Endothelial cell of umbilical vein (primary cell): Measurements from ENCODE around the gene VDAC2. TPM values are rescaled to one million over a fixed set of nuclear protein-coding genes. Genes with fewer than 3 reads are reported as not detected.
A peak's percentile ranks its signal among the peaks of the same experiment; 100 is the strongest.

Source experiments
- BruUV-seq: library from RNA; stranded (reverse); fragments of 400-500 nt; replicated peaks from 2 replicates; lab custom pipeline; 2021; lab: Mats Ljungman, UMichigan
- CTCF ChIA-PET: fragments of 300-600, 350-600 bp; sonication (Branson Sonifier 250); formaldehyde crosslinking; loops from one replicate; lab custom pipeline; 2021; ENCODE audit warnings: antibody characterized with exemption, inconsistent platforms; lab: Charles Lee
- POLR2A ChIA-PET: fragments of 300-600, 350-600 bp; sonication (Branson Sonifier 250); formaldehyde crosslinking; loops from one replicate; lab custom pipeline; 2021; ENCODE audit warnings: antibody characterized with exemption, inconsistent platforms; lab: Charles Lee
- DNase-seq: peaks from one replicate; pipeline ENCODE4 v3.0.0-alpha.2; 2011; ENCODE audit warnings: low read depth, low spot score
- FAIRE-seq: peaks from 2 replicates; lab custom pipeline; 2011; peaks lifted over from hg19 to GRCh38; lab: Jason Lieb, UNC
- H2AFZ ChIP-seq: 2 replicates; pipeline ENCODE4 v1.6.0; 2012; ENCODE audit warnings: low read depth, low read length, control low read depth, inconsistent platforms
- H3K27ac ChIP-seq: 2 replicates; pipeline ENCODE4 v1.5.1; 2011; ENCODE audit warnings: low read depth, mild to moderate bottlenecking, control low read depth, low read length, moderate library complexity; ENCODE audit not compliant: insufficient read depth
- H3K27me3 ChIP-seq, 2 experiments: 2 replicates each; pipeline versions ENCODE4 v1.6.0 to v1.6.1; 2011; ENCODE audit warnings: low read length in 2 of 2, mixed read lengths in 1 of 2; ENCODE audit not compliant: control insufficient read depth in 2 of 2, insufficient read depth in 2 of 2
- H3K36me3 ChIP-seq, 2 experiments: 2 replicates in 1 of 2; 3 replicates in 1 of 2; pipeline ENCODE4 v1.5.1; 2011; ENCODE audit warnings: low read length in 2 of 2, mild to moderate bottlenecking in 1 of 2, moderate library complexity in 1 of 2; ENCODE audit not compliant: control insufficient read depth in 2 of 2, insufficient read depth in 2 of 2; ENCODE audit errors: extremely low read depth in 1 of 2
- H3K4me1 ChIP-seq: 3 replicates; pipeline ENCODE4 v1.5.1; 2011; ENCODE audit warnings: mild to moderate bottlenecking, low read length; ENCODE audit not compliant: control insufficient read depth, insufficient read depth; ENCODE audit errors: extremely low read depth
- H3K4me2 ChIP-seq: 2 replicates; pipeline ENCODE4 v1.6.1; 2011; ENCODE audit warnings: low read length, control low read depth, mixed read lengths; ENCODE audit not compliant: insufficient read depth
- H3K4me3 ChIP-seq, 3 experiments: fragments of 200-600 bp in 1 of 3; sonication (generic), shearing (Covaris generic) in 1 of 3; replicated peaks in 1 of 3; 2 replicates each; pipeline ENCODE4 v1.5.1; 2011 to 2016; ENCODE audit warnings: control low read depth in 3 of 3, low read length in 3 of 3, mild to moderate bottlenecking in 2 of 3, inconsistent platforms in 1 of 3, low read depth in 1 of 3, moderate library complexity in 1 of 3; ENCODE audit not compliant: insufficient read depth in 1 of 3
- H3K79me2 ChIP-seq: 2 replicates; pipeline ENCODE4 v1.6.0; 2012; ENCODE audit warnings: low read length, inconsistent platforms; ENCODE audit not compliant: control insufficient read depth, insufficient read depth
- H3K9ac ChIP-seq: replicated peaks from 2 replicates; pipeline ENCODE3; 2011; ENCODE audit warnings: low read length, control low read depth; ENCODE audit not compliant: insufficient read depth; ENCODE audit errors: extremely low read depth
- H3K9me1 ChIP-seq: replicated peaks from 3 replicates; pipeline ENCODE4 v1.6.0; 2011; ENCODE audit warnings: mild to moderate bottlenecking, low read length; ENCODE audit not compliant: control insufficient read depth, insufficient read depth; ENCODE audit errors: extremely low read depth
- H3K9me3 ChIP-seq: replicated peaks from 2 replicates; pipeline ENCODE4 v1.5.1; 2012; ENCODE audit warnings: low read length, inconsistent platforms; ENCODE audit not compliant: control insufficient read depth, insufficient read depth
- H4K20me1 ChIP-seq: replicated peaks from 2 replicates; pipeline ENCODE3; 2011; ENCODE audit warnings: mild to moderate bottlenecking, low read length; ENCODE audit not compliant: control insufficient read depth, insufficient read depth; ENCODE audit errors: extremely low read depth
- FOS ChIP-seq: IDR thresholded peaks from 2 replicates; pipeline ENCODE4 v1.6.1; 2011; ENCODE audit warnings: mild to moderate bottlenecking, low read length, moderate library complexity, borderline replicate concordance; ENCODE audit not compliant: insufficient read depth
- GATA2 ChIP-seq: IDR thresholded peaks from 2 replicates; pipeline ENCODE4 v1.7.0; 2011; ENCODE audit warnings: low read depth, mild to moderate bottlenecking, moderate library complexity, mixed read lengths, low read length; ENCODE audit not compliant: insufficient read length, insufficient read depth
- JUN ChIP-seq: IDR thresholded peaks from 2 replicates; pipeline ENCODE4 v1.6.1; 2011; ENCODE audit warnings: borderline replicate concordance, low read depth; ENCODE audit not compliant: insufficient read length, insufficient read depth
- dilution Hi-C: fragments of 300-500 bp; cut with MboI; formaldehyde crosslinking; loops from one replicate; pipeline ENCODE4 v1.15.0; 2019; ENCODE audit warnings: low sequenced_read_pairs; ENCODE audit not compliant: extremely low pct_ligation_motif_present
- intact Hi-C: fragments of 100-400 bp; cut with micrococcal nuclease; formaldehyde crosslinking; loops from one replicate; pipeline ENCODE4 v1.10.0; 2022
- polyA plus RNA-seq, 4 experiments: library from polyadenylated mRNA; depleted of rRNA in 3 of 4; stranded (reverse) in 3 of 4; unstranded in 1 of 4; fragments of >200 nt; gene quantifications; 2 replicates each; pipeline versions ENCODE4 v1.2.1 to v1.2.3, GENCODE V29; 2011 to 2012; ENCODE audit warnings: missing spikeins in 1 of 4
- total RNA-seq: library from RNA; stranded (reverse); gene quantifications from 2 replicates; pipeline ENCODE4 v1.2.3, GENCODE V29; 2021
- TF ChIP-seq, protein P1 (sequence below), 2 donors: IDR thresholded peaks; 1 replicate in 1 of 2; 2 replicates in 1 of 2; pipeline ENCODE4 v1.5.1; 2011; ENCODE audit warnings: low read length in 2 of 2, mild to moderate bottlenecking in 2 of 2, moderate library complexity in 2 of 2, control low read depth in 1 of 2, inconsistent platforms in 1 of 2, low read depth in 1 of 2; ENCODE audit not compliant: insufficient read depth in 1 of 2; ENCODE audit errors: extremely low read depth in 1 of 2

VDAC2 gene
- total and polyA plus RNA-seq, 2 donors (not counting 3 experiments of a cell fraction or from before 2014, with no cell fraction given), result 89.3 to 222 TPM

- no peak overlapping the region for H3K4me3 ChIP-seq
- CTCF ChIA-PET, result interaction anchor here (0.6 to 4.6 kb wide), 22 partner anchors 8 to 1117 kb away, joined by 3 to 61 read pairs (median 4); partner anchors contain the start of genes SAMD8 and VDAC2
- peaks cover 10 to 13% of the 10 kb centered on the region in 2 experiments for H3K36me3 ChIP-seq
- intact Hi-C loops, result loop anchor here (1.0 to 5.0 kb wide), 8 partner anchors 20 to 1078 kb away; partner anchors contain the start of genes ADK, AP3M1, KAT6B and VDAC2
- H3K9me3 ChIP-seq, result no peaks in the 10 kb centered on the region
- H4K20me1 ChIP-seq, result no peaks in the 10 kb centered on the region
- TF ChIP-seq GATA2 (no peak), FOS (peak; percentile 39)
- no TSS peak for BruUV-seq
- FAIRE-seq (no peak), DNase-seq (peak; percentile 50)
- H3K4me2 ChIP-seq, result peak overlapping the region; percentile 58
- H3K9me1 ChIP-seq, result no peaks in the 10 kb centered on the region
- H3K79me2 ChIP-seq, result peaks cover 38% of the 10 kb centered on the region
- POLR2A ChIA-PET, result interaction anchor here (1.2 kb wide), 1 partner anchor 19 kb away, joined by 4 read pairs; no protein-coding TSS in a partner anchor
- H3K27me3 ChIP-seq, result no peaks in the 10 kb centered on the region
- dilution Hi-C loops, result no loop called here
- H3K27ac ChIP-seq, result peak overlapping the region; percentile 38
- H2AFZ ChIP-seq, result no peak overlapping the region
- H3K4me1 ChIP-seq, result peaks cover 46% of the 10 kb centered on the region
- no peak overlapping the region for H3K9ac ChIP-seq
Measured at GRCh38 chr10:75229971-75230370, 19.4 kb downstream of the VDAC2 start.

GRCh38 chr10:75230600-75231038, 20.0 kb downstream of the VDAC2 start:
- CTCF ChIA-PET, result interaction anchor here (0.6 to 4.6 kb wide), 23 partner anchors 8 to 1118 kb away, joined by 3 to 61 read pairs (median 4); partner anchors contain the start of genes SAMD8 and VDAC2
- no peaks in the 10 kb centered on the region for H3K9me3 ChIP-seq
- no peak for TF ChIP-seq JUN
- TF ChIP-seq, protein P1, sequence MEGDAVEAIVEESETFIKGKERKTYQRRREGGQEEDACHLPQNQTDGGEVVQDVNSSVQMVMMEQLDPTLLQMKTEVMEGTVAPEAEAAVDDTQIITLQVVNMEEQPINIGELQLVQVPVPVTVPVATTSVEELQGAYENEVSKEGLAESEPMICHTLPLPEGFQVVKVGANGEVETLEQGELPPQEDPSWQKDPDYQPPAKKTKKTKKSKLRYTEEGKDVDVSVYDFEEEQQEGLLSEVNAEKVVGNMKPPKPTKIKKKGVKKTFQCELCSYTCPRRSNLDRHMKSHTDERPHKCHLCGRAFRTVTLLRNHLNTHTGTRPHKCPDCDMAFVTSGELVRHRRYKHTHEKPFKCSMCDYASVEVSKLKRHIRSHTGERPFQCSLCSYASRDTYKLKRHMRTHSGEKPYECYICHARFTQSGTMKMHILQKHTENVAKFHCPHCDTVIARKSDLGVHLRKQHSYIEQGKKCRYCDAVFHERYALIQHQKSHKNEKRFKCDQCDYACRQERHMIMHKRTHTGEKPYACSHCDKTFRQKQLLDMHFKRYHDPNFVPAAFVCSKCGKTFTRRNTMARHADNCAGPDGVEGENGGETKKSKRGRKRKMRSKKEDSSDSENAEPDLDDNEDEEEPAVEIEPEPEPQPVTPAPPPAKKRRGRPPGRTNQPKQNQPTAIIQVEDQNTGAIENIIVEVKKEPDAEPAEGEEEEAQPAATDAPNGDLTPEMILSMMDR (IDR thresholded peaks at IDR 0.05; ENCODE audit: extremely low read depth in 1 of 2, insufficient read depth in 1 of 2, low read depth in 1 of 2, low read length in 2 of 2), result peak; percentile 84 to 91
- peaks cover 47% of the 10 kb centered on the region for H3K4me1 ChIP-seq
- peaks cover 10 to 13% of the 10 kb centered on the region in 2 experiments for H3K36me3 ChIP-seq
- peaks cover 38% of the 10 kb centered on the region for H3K79me2 ChIP-seq
- POLR2A ChIA-PET, result interaction anchor here (1.2 kb wide), 1 partner anchor 19 kb away, joined by 4 read pairs; no protein-coding TSS in a partner anchor
- no peak overlapping the region for H2AFZ ChIP-seq
- no peaks in the 10 kb centered on the region for H3K27me3 ChIP-seq
- intact Hi-C loops, result loop anchor here (1.0 to 5.0 kb wide), 6 partner anchors 20 to 1078 kb away; partner anchors contain the start of genes ADK, AP3M1 and VDAC2
- no TSS peak for BruUV-seq
- no peak overlapping the region for H3K9ac ChIP-seq
- dilution Hi-C loops, result no loop called here
- peak overlapping the region; percentile 58 for H3K4me2 ChIP-seq
- peak overlapping the region; percentile 38 for H3K27ac ChIP-seq
- H3K9me1 ChIP-seq, result no peaks in the 10 kb centered on the region
- DNase-seq, result peak; percentile 88
- peak; percentile 93 for FAIRE-seq
- H3K4me3 ChIP-seq, result no peak overlapping the region
- no peaks in the 10 kb centered on the region for H4K20me1 ChIP-seq
